GM18519 (cell line): ENCODE data around the gene PGF.

Experiments
- ATAC-seq: cut with Tn5 transposase; IDR thresholded peaks from one replicate; pipeline ENCODE4 v1.9.1; 2021; ENCODE audit warnings: mild to moderate bottlenecking, moderate library complexity; ENCODE audit not compliant: unreplicated experiment, low FRiP score

The PGF gene

GRCh38 chr14:74905595-74906142, 49.7 kb downstream of the PGF start:
- ATAC-seq: no peak

GRCh38 chr14:74904635-74905503, 50.5 kb downstream of the PGF start:
- no peak for ATAC-seq

GRCh38 chr14:74902941-74903705, 52.3 kb downstream of the PGF start:
- ATAC-seq: no peak

GRCh38 chr14:74898694-74899093, 56.7 kb downstream of the PGF start:
- no peak for ATAC-seq

GRCh38 chr14:74898083-74898482, 57.3 kb downstream of the PGF start:
- ATAC-seq: no peak

GRCh38 chr14:74897642-74898041, 57.8 kb downstream of the PGF start:
- no peak for ATAC-seq

GRCh38 chr14:74896400-74896799, 59.0 kb downstream of the PGF start:
- ATAC-seq: no peak

GRCh38 chr14:74893614-74894091, 61.7 kb downstream of the PGF start:
- ATAC-seq: no peak

- no peak for ATAC-seq
Observed at GRCh38 chr14:74892745-74893144, 62.7 kb downstream of the PGF start.

- no peak for ATAC-seq
Observed at GRCh38 chr14:74891870-74892269, 63.5 kb downstream of the PGF start.
